ENCODE measurements around the gene RABGAP1.
A peak's percentile ranks its signal among the peaks of the same experiment; 100 is the strongest.
"Not testable (repeated sequence)": the region's sequence is repeated elsewhere in the genome, so short reads cannot be mapped to it uniquely, and the experiment has no call there.

The RABGAP1 gene

GRCh38 chr9:122940749-122941581 is at the start of gene RABGAP1:
RABGAP1 (plus strand) TSS chr9:122941020; CDS start chr9:122957060, 16,040 bp downstream.
- DNase-seq = peak; percentile 99

- no peak for DNase-seq
Observed at GRCh38 chr9:122897969-122898368, 42.9 kb upstream of the RABGAP1 start.

GRCh38 chr9:122900791-122901190 is 40.0 kb upstream of the RABGAP1 start:
- no peak for DNase-seq

GRCh38 chr9:122904466-122904822 is 36.4 kb upstream of the RABGAP1 start:
- no peak for DNase-seq

GRCh38 chr9:122904823-122905710 is 35.8 kb upstream of the RABGAP1 start, which contains the start of gene RC3H2:
RC3H2 (minus strand) TSS chr9:122905359; CDS start chr9:122897509, 7,850 bp downstream.
- DNase-seq = peak; percentile 100

GRCh38 chr9:122906122-122906521 is 34.7 kb upstream of the RABGAP1 start:
- DNase-seq = not testable (repeated sequence)

- DNase-seq = no peak
Observed at GRCh38 chr9:122912671-122912963, 28.2 kb upstream of the RABGAP1 start.

- peak; percentile 87 for DNase-seq
Observed at GRCh38 chr9:122912964-122913673, 27.7 kb upstream of the RABGAP1 start, which contains the start of gene ZBTB6. ZBTB6 (minus strand) TSS chr9:122913323; CDS start chr9:122912072, 1,251 bp downstream.

- DNase-seq = no peak
Observed at GRCh38 chr9:122918310-122918709, 22.5 kb upstream of the RABGAP1 start.

- DNase-seq = no peak
Observed at GRCh38 chr9:122922713-122923112, 18.1 kb upstream of the RABGAP1 start.

- no peak for DNase-seq
Observed at GRCh38 chr9:122923947-122924346, 16.9 kb upstream of the RABGAP1 start.

- DNase-seq = no peak
Observed at GRCh38 chr9:122929796-122930354, 10.9 kb upstream of the RABGAP1 start.

- DNase-seq = no peak
Observed at GRCh38 chr9:122930541-122931225, 10.1 kb upstream of the RABGAP1 start.

GRCh38 chr9:122931226-122932121 is 9.3 kb upstream of the RABGAP1 start, which contains the start of gene ZBTB26:
ZBTB26 (minus strand) TSS chr9:122931512; CDS start chr9:122919934, 11,578 bp downstream.
- peak; percentile 96 for DNase-seq

- DNase-seq = no peak
Observed at GRCh38 chr9:122936464-122936863, 4.4 kb upstream of the RABGAP1 start.

GRCh38 chr9:122936883-122937282 is 3.9 kb upstream of the RABGAP1 start:
- no peak for DNase-seq

GRCh38 chr9:122939601-122940000 is 1.2 kb upstream of the RABGAP1 start:
- no peak for DNase-seq

GRCh38 chr9:122940454-122940748 is 419 bp upstream of the RABGAP1 start:
- no peak for DNase-seq

- DNase-seq = no peak
Observed at GRCh38 chr9:122941582-122942234, 888 bp downstream of the RABGAP1 start.
